ENCODE data around the gene OLIG2.

DNA sequence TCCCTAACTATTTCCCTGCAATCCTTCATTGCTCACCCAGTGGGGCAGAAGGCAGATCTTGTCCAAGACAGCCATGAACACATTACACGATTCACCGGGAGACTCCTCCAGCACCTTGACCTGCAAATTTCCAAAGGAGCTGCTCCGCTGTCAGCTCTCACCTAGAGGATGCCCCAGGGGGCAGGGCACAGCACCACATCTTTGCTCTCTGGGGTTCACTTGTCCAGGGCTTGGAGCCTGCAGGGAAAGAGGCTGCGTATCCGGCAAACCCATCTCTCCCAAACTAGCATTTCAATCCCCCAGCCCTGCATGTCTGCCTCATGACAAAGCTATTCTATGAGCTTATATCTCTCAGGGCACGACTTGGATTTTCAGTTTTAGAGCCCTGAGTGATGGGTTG is 35.1 kb upstream of the OLIG2 start:
- TF ChIP-seq, protein P1, sequence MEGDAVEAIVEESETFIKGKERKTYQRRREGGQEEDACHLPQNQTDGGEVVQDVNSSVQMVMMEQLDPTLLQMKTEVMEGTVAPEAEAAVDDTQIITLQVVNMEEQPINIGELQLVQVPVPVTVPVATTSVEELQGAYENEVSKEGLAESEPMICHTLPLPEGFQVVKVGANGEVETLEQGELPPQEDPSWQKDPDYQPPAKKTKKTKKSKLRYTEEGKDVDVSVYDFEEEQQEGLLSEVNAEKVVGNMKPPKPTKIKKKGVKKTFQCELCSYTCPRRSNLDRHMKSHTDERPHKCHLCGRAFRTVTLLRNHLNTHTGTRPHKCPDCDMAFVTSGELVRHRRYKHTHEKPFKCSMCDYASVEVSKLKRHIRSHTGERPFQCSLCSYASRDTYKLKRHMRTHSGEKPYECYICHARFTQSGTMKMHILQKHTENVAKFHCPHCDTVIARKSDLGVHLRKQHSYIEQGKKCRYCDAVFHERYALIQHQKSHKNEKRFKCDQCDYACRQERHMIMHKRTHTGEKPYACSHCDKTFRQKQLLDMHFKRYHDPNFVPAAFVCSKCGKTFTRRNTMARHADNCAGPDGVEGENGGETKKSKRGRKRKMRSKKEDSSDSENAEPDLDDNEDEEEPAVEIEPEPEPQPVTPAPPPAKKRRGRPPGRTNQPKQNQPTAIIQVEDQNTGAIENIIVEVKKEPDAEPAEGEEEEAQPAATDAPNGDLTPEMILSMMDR (IDR thresholded peaks at IDR 0.05) = no peak
- no peak for TF ChIP-seq POLR2A (IDR thresholded peaks at IDR 0.05)
